HEK293T (cell line): ENCODE measurements around the gene EIF1AD.

ENCODE experiments used
- CTCF ChIA-PET: fragments of 350-600 bp; formaldehyde crosslinking; extraction: SDS; loops from one replicate; lab custom pipeline; 2021; ENCODE audit warnings: antibody characterized with exemption, inconsistent platforms; lab: Yijun Ruan, JAX
- POLR2A ChIA-PET: fragments of 350-600 bp; formaldehyde crosslinking; extraction: SDS; loops from one replicate; lab custom pipeline; 2020; ENCODE audit warnings: antibody characterized with exemption, inconsistent platforms; lab: Yijun Ruan, JAX
- DNase-seq: peaks from one replicate; pipeline ENCODE4 v3.0.0; 2012; ENCODE audit warnings: mixed read lengths; ENCODE audit errors: extremely low spot score
- ARNT ChIP-seq: fragments of 450-650 bp; IDR thresholded peaks from 2 replicates; pipeline ENCODE4 v1.6.1; 2017; ENCODE audit warnings: mild to moderate bottlenecking
- BHLHE40 ChIP-seq: fragments of 450-650 bp; IDR thresholded peaks from 2 replicates; pipeline ENCODE4 v1.6.1; 2016; ENCODE audit warnings: mild to moderate bottlenecking, moderate library complexity, borderline replicate concordance
- CTBP1 ChIP-seq: fragments of 450-650 bp; IDR thresholded peaks from 2 replicates; pipeline ENCODE4 v1.6.1; 2016; ENCODE audit warnings: borderline replicate concordance
- ELF4 ChIP-seq: fragments of 450-650 bp; IDR thresholded peaks from 2 replicates; pipeline ENCODE4 v1.6.1; 2017; ENCODE audit warnings: antibody characterized with exemption
- FOXA1 ChIP-seq: fragments of 450-650 bp; IDR thresholded peaks from 2 replicates; pipeline ENCODE4 v1.6.1; 2016; ENCODE audit warnings: mild to moderate bottlenecking
- FOXK2 ChIP-seq: fragments of 450-650 bp; IDR thresholded peaks from 2 replicates; pipeline ENCODE4 v1.6.1; 2016; ENCODE audit warnings: mild to moderate bottlenecking
- FOXM1 ChIP-seq: fragments of 450-650 bp; IDR thresholded peaks from 2 replicates; pipeline ENCODE4 v1.6.1; 2017; ENCODE audit warnings: mild to moderate bottlenecking, borderline replicate concordance
- HDGF ChIP-seq: fragments of 450-650 bp; IDR thresholded peaks from 2 replicates; pipeline ENCODE4 v1.6.1; 2017; ENCODE audit warnings: antibody characterized with exemption, borderline replicate concordance
- L3MBTL2 ChIP-seq: fragments of 450-650 bp; conservative IDR thresholded peaks from 2 replicates; pipeline ENCODE4 v1.6.1; 2016; ENCODE audit warnings: mild to moderate bottlenecking
- LEF1 ChIP-seq: fragments of 450-650 bp; IDR thresholded peaks from 2 replicates; pipeline ENCODE4 v1.6.1; 2017; ENCODE audit warnings: mild to moderate bottlenecking, borderline replicate concordance
- NFRKB ChIP-seq: fragments of 450-650 bp; IDR thresholded peaks from 2 replicates; pipeline ENCODE4 v1.6.1; 2016; ENCODE audit warnings: mild to moderate bottlenecking, moderate library complexity
- PKNOX1 ChIP-seq: fragments of 450-650 bp; IDR thresholded peaks from 2 replicates; pipeline ENCODE4 v1.6.1; 2016
- SP1 ChIP-seq: fragments of 450-650 bp; IDR thresholded peaks from 2 replicates; pipeline ENCODE4 v1.6.1; 2017
- SUZ12 ChIP-seq: fragments of 450-650 bp; IDR thresholded peaks from 2 replicates; pipeline ENCODE4 v1.6.1; 2016; ENCODE audit warnings: mild to moderate bottlenecking
- TARDBP ChIP-seq: fragments of 450-650 bp; IDR thresholded peaks from 2 replicates; pipeline ENCODE4 v1.6.1; 2016
- ZNF384 ChIP-seq: fragments of 450-650 bp; IDR thresholded peaks from 2 replicates; pipeline ENCODE4 v1.6.1; 2016

EIF1AD gene

GRCh38 chr11:65978391-65979238 is 23.3 kb downstream of the EIF1AD start:
- no peak for DNase-seq
- CTCF ChIA-PET = no interaction called here
- TF ChIP-seq ZNF384 (no peak), LEF1 (no peak), PKNOX1 (no peak), FOXK2 (no peak), FOXM1 (no peak), ELF4 (no peak), ARNT (no peak), NFRKB (no peak), BHLHE40 (no peak), HDGF (no peak), TARDBP (no peak), L3MBTL2 (no peak), CTBP1 (no peak), SUZ12 (no peak), SP1 (no peak), FOXA1 (no peak)
- POLR2A ChIA-PET = interaction anchor here (0.7 to 1.5 kb wide), 3 partner anchors 12 to 89 kb away, joined by 3 read pairs; partner anchors contain the start of genes BANF1 and EIF1AD

GRCh38 chr11:65977621-65978390 is 24.2 kb downstream of the EIF1AD start:
- ChIA-PET POLR2A (no interaction called here), CTCF (no interaction called here)
- TF ChIP-seq HDGF = no peak
- TF ChIP-seq SP1 = no peak
- no peak for TF ChIP-seq ELF4
- TF ChIP-seq FOXM1 = no peak
- TF ChIP-seq TARDBP = no peak
- TF ChIP-seq FOXA1 = no peak
- TF ChIP-seq FOXK2 = no peak
- no peak for TF ChIP-seq SUZ12
- no peak for TF ChIP-seq CTBP1
- no peak for TF ChIP-seq NFRKB
- TF ChIP-seq L3MBTL2 = no peak
- no peak for DNase-seq

- ChIA-PET CTCF (interaction anchor here (0.7 kb wide), 1 partner anchor 88 kb away, joined by 3 read pairs; no protein-coding TSS in a partner anchor), POLR2A (no interaction called here)
- TF ChIP-seq NFRKB (no peak), ELF4 (no peak), SP1 (no peak), L3MBTL2 (no peak), LEF1 (no peak), FOXM1 (no peak), SUZ12 (no peak), PKNOX1 (no peak), FOXK2 (no peak), ZNF384 (no peak)
- DNase-seq = no peak
Observed at GRCh38 chr11:65976216-65977176, 25.5 kb downstream of the EIF1AD start.

GRCh38 chr11:65975771-65976170 is 26.2 kb downstream of the EIF1AD start:
- no peak for DNase-seq
- CTCF ChIA-PET = interaction anchor here (0.7 kb wide), 1 partner anchor 87 kb away, joined by 3 read pairs; no protein-coding TSS in a partner anchor
- TF ChIP-seq PKNOX1 (no peak), SUZ12 (no peak), SP1 (no peak), L3MBTL2 (no peak), ARNT (no peak), FOXK2 (no peak), ELF4 (no peak), FOXA1 (no peak), NFRKB (no peak), CTBP1 (no peak), ZNF384 (no peak), HDGF (no peak)
- POLR2A ChIA-PET = no interaction called here
